Skin epidermis (tissue), 12 donors: ENCODE measurements around the gene UCK2.

Experiments used
- H3K27ac ChIP-seq, 21 experiments: fragments of 200-600 bp; sonication (generic) in 11 of 21; one replicate each; pipeline ENCODE4 v1.5.0; 2020; ENCODE audit warnings: mild to moderate bottlenecking in 3 of 21, inconsistent platforms in 2 of 21, moderate library complexity in 2 of 21
- H3K4me3 ChIP-seq, 7 experiments: fragments of 200-600 bp; sonication (generic) in 2 of 7; one replicate each; pipeline ENCODE4 v1.5.0; 2020; ENCODE audit warnings: inconsistent platforms in 2 of 7, mild to moderate bottlenecking in 2 of 7, moderate library complexity in 1 of 7

UCK2 gene

GRCh38 chr1:165915932-165916348, 88.5 kb downstream of the UCK2 start:
- Histone ChIP-seq H3K27ac (no peak overlapping the region), H3K4me3 (no peak overlapping the region)

DNA sequence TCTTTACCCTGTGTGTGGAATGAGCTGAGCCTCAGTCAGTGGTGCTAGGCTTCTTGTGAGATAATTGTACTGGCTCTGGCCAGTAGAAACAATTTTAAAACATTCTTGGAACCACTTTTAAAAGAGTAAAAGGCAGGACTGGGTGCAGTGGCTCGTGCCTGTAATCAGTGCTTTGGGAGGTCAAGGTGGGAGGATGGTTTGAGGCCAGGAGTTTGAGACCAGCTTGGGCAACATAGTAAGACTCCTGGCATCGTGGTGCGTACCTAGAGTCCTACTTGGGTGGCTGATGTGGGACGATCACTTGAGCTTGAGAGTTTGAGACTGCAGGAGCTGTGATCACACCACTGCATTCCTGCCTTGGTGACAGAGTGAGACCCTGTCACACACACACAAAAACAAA, 89.8 kb downstream of the UCK2 start:
- Histone ChIP-seq H3K27ac (no peak overlapping the region), H3K4me3 (no peak overlapping the region)

- no peak overlapping the region for H3K27ac ChIP-seq
- H3K4me3 ChIP-seq = no peak overlapping the region
These were observed 96.7 kb downstream of the UCK2 start for GRCh38 chr1:165924117-165924516.

GRCh38 chr1:165925498-165926079, 98.2 kb downstream of the UCK2 start:
- Histone ChIP-seq H3K4me3 (no peak overlapping the region), H3K27ac (no peak overlapping the region)

GRCh38 chr1:165927169-165927568, 99.8 kb downstream of the UCK2 start:
- no peak overlapping the region for H3K27ac ChIP-seq
- no peak overlapping the region for H3K4me3 ChIP-seq

- H3K27ac ChIP-seq = no peak overlapping the region
- no peak overlapping the region for H3K4me3 ChIP-seq
These were observed 100.8 kb downstream of the UCK2 start for GRCh38 chr1:165928075-165928731.

- no peak overlapping the region for H3K4me3 ChIP-seq
- H3K27ac ChIP-seq = no peak overlapping the region
These were observed 103.5 kb downstream of the UCK2 start for GRCh38 chr1:165930961-165931360.

- H3K4me3 ChIP-seq = no peak overlapping the region
- no peak overlapping the region for H3K27ac ChIP-seq
These were observed 106.2 kb downstream of the UCK2 start for GRCh38 chr1:165933446-165934170.

DNA sequence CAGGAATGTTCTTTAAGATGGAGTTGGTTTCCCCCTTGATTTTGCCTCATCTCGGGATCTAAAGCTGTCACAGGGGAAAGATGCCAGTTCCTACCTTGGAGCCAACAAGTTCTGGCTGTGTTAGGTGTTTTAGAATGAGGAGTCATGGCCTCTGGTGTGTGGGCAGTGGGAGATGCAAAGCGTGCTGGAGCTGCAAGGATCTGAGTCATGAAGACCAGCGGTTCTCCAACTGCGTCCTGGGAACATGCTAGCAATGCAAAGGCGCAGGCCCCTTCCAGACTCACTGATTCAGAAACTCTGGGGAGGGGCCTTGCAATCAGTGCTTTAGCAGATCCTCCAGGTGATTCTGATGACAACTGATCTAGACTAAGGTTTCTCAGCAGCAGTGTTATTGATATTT, 109.1 kb downstream of the UCK2 start:
- Histone ChIP-seq H3K27ac (no peak overlapping the region), H3K4me3 (no peak overlapping the region)

DNA sequence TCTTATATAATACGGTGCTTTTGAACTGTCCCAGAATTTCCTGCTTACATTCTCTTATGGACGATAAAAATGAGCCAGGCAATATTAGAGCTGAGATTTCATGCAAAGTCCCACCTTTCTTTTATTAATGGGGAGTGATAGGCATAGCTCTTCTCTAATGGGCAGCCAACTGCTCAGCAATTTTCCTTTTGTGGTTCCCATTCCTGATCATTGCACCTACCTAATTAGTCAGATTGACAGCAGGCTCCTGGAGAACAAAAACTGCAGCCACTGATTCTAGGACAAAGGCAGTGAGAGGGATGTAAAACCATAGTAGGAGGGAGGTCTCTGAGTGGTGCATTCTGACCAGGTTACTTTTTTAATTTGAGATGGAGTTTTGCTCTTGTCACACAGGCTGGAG, 110.4 kb downstream of the UCK2 start:
- Histone ChIP-seq H3K4me3 (no peak overlapping the region), H3K27ac (no peak overlapping the region)

DNA sequence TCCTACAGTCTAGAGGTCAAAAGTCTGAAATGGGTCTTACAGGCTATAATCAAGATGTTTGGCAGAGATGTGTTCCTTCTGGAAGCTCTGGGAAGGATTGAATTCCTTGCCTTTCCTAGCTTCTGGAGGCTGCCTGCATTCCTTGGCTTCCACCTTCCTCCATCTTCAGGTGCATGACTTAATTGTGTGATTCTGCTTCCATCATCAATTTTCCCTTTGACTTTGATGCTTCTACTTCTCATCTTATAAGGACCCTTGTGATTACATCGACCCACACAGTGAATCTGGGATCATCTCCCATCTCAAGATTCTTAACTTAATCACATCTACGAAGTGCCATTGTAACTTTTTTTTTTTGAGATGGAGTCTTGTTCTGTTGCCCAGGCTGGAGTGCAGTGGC, 111.4 kb downstream of the UCK2 start:
- no peak overlapping the region for H3K4me3 ChIP-seq
- H3K27ac ChIP-seq = no peak overlapping the region

- Histone ChIP-seq H3K4me3 (no peak overlapping the region), H3K27ac (no peak overlapping the region)
These were observed 114.1 kb downstream of the UCK2 start for GRCh38 chr1:165941531-165941930.

DNA sequence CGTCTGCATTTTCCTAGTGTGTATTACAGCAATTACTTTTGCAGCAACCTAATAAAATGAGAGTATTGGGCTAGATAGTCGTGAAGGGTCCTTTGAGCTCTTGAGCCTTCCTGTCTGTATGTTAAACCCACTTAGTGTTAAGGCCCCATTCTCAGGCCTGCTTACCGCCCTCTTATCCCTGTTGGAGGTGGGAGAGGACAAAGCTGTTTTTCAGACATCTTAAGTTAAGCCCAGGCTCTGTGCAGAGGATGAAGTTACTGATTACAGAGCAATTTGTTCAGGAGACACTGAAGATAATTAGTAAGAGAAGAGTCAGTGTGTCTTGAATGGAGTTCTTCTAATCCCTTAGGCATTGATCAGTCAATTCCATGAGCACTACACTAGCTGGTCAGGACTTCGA, 114.6 kb downstream of the UCK2 start:
- H3K27ac ChIP-seq = no peak overlapping the region
- H3K4me3 ChIP-seq = no peak overlapping the region

DNA sequence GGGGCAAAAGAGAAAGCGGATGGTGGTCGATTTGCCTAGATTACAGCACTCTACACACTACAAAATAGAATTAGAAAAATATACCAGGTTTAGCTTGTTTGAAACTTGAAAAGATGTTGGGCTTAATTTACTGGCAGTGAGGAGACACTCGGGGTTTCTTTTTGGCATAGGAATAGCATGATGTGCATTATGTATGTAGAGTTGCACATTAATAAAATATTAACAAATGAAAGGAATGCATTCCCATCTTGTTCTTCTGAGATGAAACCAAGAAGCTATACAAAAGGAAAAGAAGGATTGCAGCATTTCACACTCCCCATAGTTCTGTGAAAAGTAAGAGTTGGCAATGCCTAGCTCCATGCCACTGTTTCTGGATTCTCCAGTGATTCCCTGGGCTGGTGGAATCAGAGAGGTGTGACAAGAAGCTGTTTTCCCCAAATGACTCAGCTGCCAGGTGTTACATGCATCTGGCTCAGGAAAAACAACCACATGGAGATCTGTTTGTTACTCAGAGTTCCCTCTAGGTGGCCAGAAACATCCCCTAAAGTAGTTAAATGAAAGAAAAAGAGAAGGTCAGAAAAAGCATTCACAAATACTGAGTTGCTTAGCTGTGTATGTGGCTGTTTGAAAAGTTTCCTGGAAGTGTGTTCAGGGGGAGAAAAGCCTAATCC, 115.6 kb downstream of the UCK2 start:
- H3K27ac ChIP-seq = no peak overlapping the region

DNA sequence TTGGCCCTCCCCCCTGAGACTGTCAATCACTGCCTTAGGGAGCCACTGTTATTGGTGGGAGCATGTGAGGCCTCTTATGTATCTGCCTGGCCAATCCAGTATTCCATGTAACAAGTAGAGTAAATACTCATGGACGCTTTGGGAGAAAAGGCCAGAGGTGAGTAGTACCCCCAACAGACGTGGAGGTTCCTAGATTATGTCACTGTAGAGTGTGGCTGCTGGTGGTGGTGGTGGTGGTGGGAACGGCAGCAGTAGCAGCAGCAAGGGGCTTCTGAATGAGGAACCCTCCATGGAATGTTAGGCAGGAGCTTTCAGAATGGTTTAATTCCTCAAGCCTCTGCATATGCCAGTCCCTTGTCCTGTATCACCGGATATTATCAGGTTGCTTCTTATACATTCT, 118.5 kb downstream of the UCK2 start:
- H3K4me3 ChIP-seq = no peak overlapping the region
- H3K27ac ChIP-seq = no peak overlapping the region

More for the DNA sequence above, 115.6 kb downstream of the UCK2 start:
- no peak overlapping the region for H3K4me3 ChIP-seq

GRCh38 chr1:165947797-165948455, 120.5 kb downstream of the UCK2 start:
- H3K27ac ChIP-seq = no peak overlapping the region
- no peak overlapping the region for H3K4me3 ChIP-seq

DNA sequence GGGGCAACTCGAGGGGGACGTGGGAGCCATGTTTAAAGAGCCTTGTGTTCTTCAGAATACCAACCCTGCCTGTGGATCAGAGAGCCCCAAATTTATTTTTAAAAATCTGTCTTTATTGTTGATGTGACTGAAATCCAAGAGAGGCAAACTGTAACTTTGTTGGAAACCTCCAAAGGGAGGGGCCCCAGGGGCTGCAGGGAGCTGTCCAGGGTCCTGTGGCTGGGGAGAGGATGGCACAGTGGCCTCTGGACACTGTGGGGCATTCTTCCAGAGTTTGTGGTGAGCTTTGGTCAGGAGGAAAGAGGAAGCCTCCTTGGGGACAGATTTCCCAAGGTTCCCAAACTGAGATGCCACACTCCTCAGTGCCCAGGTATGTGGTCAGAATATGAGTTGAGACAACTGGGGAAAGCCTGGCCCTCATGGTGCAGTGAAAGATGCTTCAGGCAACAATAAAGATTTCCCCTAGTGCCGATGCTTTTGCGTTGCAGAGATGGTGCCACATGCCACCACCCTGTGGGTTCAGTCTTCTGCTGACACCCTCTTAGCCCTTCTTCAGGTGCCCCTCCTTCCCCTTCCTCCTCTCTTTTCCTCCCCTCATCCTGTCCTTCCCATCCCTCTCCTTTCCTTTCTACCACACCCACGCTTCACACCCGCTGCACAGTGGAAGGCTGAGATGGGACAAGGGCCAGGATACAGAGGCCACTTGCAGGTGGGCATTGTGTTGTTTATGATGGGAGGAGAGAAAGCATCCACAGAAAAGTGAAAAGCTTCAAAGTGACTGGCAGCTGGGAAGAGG, 122.1 kb downstream of the UCK2 start:
- Histone ChIP-seq H3K27ac (no peak overlapping the region), H3K4me3 (no peak overlapping the region)

DNA sequence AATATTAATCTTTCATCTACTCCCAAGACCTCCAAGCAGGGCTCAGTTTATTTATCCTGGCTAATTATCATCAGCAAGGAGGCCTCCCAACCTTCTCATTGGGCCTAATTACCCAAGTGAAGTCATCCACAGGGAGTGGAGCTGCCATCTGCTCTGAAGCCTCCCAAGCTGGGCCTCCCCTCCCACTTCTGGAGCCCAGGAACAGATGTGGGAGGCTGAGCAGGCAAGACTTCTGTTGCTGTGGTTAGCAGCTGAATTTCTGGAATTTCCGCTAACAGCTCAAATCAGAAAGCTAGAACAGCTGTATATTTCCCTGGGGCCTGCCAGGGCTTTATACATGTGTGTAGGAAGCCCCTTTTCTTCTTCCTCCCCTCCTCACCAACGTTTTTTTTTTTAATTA, 127.5 kb downstream of the UCK2 start:
- no peak overlapping the region for H3K4me3 ChIP-seq

DNA sequence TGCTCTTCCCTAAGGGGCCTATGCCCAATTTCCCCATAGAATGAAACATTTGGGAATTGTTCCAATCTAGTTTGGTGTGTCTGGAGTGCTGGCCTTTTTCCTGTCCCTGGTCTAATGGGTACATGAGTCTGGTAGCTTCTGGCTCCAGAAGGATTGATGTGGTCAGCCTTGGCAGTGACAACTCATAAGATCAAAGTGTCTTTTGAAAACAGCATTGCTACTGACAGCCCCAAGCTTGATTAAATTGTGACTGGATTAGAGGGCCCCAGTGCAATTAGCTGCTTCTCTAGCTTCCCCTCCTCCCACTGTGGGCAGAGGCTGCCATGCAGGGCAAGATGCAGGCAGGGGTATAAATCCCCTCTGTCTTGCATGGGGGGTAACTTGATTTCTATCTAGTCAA, 130.9 kb downstream of the UCK2 start:
- no peak overlapping the region for H3K27ac ChIP-seq
- H3K4me3 ChIP-seq = no peak overlapping the region

More for the DNA sequence above, 127.5 kb downstream of the UCK2 start:
- no peak overlapping the region for H3K27ac ChIP-seq
